GM23248 (cell line): ENCODE results near the gene C3. TPM values are rescaled to one million over a fixed set of nuclear protein-coding genes. Genes with fewer than 3 reads are reported as not detected.

Experiments
- DNase-seq: peaks from one replicate; pipeline ENCODE4 v3.0.0-alpha.2; 2015
- H2AFZ ChIP-seq: fragments of 200-600 bp; sonication (generic); 2 replicates; pipeline ENCODE4 v1.6.1; 2016; ENCODE audit warnings: antibody characterized with exemption
- H3F3A ChIP-seq: fragments of 200-600 bp; sonication (generic); 2 replicates; pipeline ENCODE4 v1.6.1; 2016; ENCODE audit warnings: mild to moderate bottlenecking, antibody characterized with exemption, mixed run types; ENCODE audit not compliant: insufficient read depth
- H3K27ac ChIP-seq: fragments of 200-600 bp; sonication (generic); 2 replicates; pipeline ENCODE4 v1.5.1; 2016; ENCODE audit warnings: mild to moderate bottlenecking
- H3K27me3 ChIP-seq: fragments of 200-600 bp; sonication (generic); replicated peaks from 2 replicates; pipeline ENCODE4 v1.6.1; 2016; ENCODE audit warnings: mild to moderate bottlenecking; ENCODE audit not compliant: insufficient read depth
- H3K36me3 ChIP-seq: fragments of 200-600 bp; sonication (generic); 2 replicates; pipeline ENCODE4 v1.6.1; 2016; ENCODE audit warnings: low read depth, mild to moderate bottlenecking
- H3K4me1 ChIP-seq: fragments of 200-600 bp; sonication (generic); 2 replicates; pipeline ENCODE4 v1.6.1; 2016; ENCODE audit warnings: mild to moderate bottlenecking; ENCODE audit not compliant: insufficient read depth
- H3K4me2 ChIP-seq: fragments of 200-600 bp; sonication (generic); one replicate; pipeline ENCODE4 v1.6.1; 2016; ENCODE audit warnings: mild to moderate bottlenecking; ENCODE audit not compliant: unreplicated experiment
- H3K4me3 ChIP-seq: fragments of 200-600 bp; sonication (generic); 2 replicates; pipeline ENCODE4 v1.5.1; 2016; ENCODE audit warnings: mild to moderate bottlenecking
- H3K79me2 ChIP-seq: fragments of 200-600 bp; sonication (generic); 2 replicates; pipeline ENCODE4 v1.6.1; 2016; ENCODE audit warnings: mild to moderate bottlenecking; ENCODE audit not compliant: insufficient read depth
- H3K9ac ChIP-seq: fragments of 200-600 bp; sonication (generic); 2 replicates; pipeline ENCODE4 v1.6.1; 2016; ENCODE audit warnings: mild to moderate bottlenecking
- H3K9me2 ChIP-seq: fragments of 200-600 bp; sonication (generic); 2 replicates; pipeline ENCODE4 v1.6.1; 2016; ENCODE audit warnings: mixed run types, mild to moderate bottlenecking, moderate library complexity; ENCODE audit not compliant: insufficient read depth
- H3K9me3 ChIP-seq: fragments of 200-600 bp; sonication (generic); one replicate; pipeline ENCODE4 v1.6.1; 2017; ENCODE audit warnings: low read depth
- H4K20me1 ChIP-seq: fragments of 200-600 bp; sonication (generic); 2 replicates; pipeline ENCODE4 v1.6.0; 2016; ENCODE audit not compliant: insufficient read depth
- EZH2 ChIP-seq: fragments of 200-600 bp; sonication (generic); IDR thresholded peaks from 2 replicates; pipeline ENCODE4 v1.6.1; 2018; ENCODE audit warnings: antibody characterized with exemption, mild to moderate bottlenecking; ENCODE audit not compliant: insufficient read depth, poor library complexity, severe bottlenecking
- EZH2phosphoT487 ChIP-seq: fragments of 200-600 bp; sonication (generic); IDR thresholded peaks from 2 replicates; pipeline ENCODE4 v1.6.1; 2018; ENCODE audit warnings: antibody characterized with exemption, moderate library complexity, mild to moderate bottlenecking, low read depth; ENCODE audit not compliant: insufficient read depth
- WGBS, 2 experiments: methylation state at CpG; one replicate each; pipeline ENCODE4 v1.1.6; 2015 to 2017; ENCODE audit warnings: low lambda C conversion rate in 2 of 2, low coverage in 1 of 2; ENCODE audit errors: missing lambda C conversion rate in 2 of 2; 5-methylcytosine and 5-hydroxymethylcytosine counted together
- in situ Hi-C: fragments of 300-500 bp; cut with MboI; formaldehyde crosslinking; loops from 2 replicates; pipeline ENCODE4 v1.15.0; 2020
- polyA plus RNA-seq: library from polyadenylated mRNA; unstranded; fragments of >200 nt; fragmentation: Nextera tagmentation; extraction: Ambion mirVana; gene quantifications from 2 replicates; pipeline ENCODE4 v1.2.1, GENCODE V29; 2016
- total RNA-seq: library from RNA; depleted of rRNA; stranded (reverse); fragments of >200 nt; shearing (Covaris generic); gene quantifications from 2 replicates; pipeline ENCODE4 v1.2.3, GENCODE V29; 2014

C3 gene
- total and polyA plus RNA-seq, 2 experiments from 2014 or later = 3.1 to 3.5 TPM

DNA sequence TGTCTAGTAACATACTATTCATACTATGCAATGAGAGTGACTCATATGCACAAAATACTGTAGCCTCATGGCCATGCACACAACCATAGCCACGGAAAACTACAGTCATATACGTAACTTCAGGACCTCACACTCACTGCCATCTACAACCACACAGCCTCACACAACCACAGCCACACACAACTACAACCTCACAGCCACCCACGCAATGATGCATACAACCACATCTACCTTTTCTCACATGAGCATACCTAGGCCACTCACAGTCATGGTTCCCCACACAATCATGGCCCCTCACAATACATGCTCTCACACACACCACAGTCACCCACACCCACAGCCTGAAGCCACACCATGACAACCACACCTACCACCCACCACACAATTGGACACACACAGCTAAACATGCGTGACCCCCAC is 41.8 kb downstream of the C3 start:
- 72 to 76% methylated on average over 4 of the region's 4 CpGs for WGBS, 2 experiments
- Histone ChIP-seq H2AFZ (no peak overlapping the region), H3K9me2 (no peaks in the 10 kb centered on the region), H3K9me3 (no peaks in the 10 kb centered on the region), H3K4me2 (no peak overlapping the region), H3K9ac (no peak overlapping the region), H3K36me3 (no peaks in the 10 kb centered on the region), H3K27ac (no peak overlapping the region), H4K20me1 (no peaks in the 10 kb centered on the region), H3K79me2 (no peaks in the 10 kb centered on the region), H3F3A (no peaks in the 10 kb centered on the region), H3K4me1 (peaks cover 13% of the 10 kb centered on the region; the same call in 1 of the 2 replicates), H3K27me3 (no peaks in the 10 kb centered on the region), H3K4me3 (no peak overlapping the region)
- TF ChIP-seq EZH2 (no peak), EZH2phosphoT487 (no peak)
- peak; percentile 78 for DNase-seq
- in situ Hi-C loops = no loop called here

DNA sequence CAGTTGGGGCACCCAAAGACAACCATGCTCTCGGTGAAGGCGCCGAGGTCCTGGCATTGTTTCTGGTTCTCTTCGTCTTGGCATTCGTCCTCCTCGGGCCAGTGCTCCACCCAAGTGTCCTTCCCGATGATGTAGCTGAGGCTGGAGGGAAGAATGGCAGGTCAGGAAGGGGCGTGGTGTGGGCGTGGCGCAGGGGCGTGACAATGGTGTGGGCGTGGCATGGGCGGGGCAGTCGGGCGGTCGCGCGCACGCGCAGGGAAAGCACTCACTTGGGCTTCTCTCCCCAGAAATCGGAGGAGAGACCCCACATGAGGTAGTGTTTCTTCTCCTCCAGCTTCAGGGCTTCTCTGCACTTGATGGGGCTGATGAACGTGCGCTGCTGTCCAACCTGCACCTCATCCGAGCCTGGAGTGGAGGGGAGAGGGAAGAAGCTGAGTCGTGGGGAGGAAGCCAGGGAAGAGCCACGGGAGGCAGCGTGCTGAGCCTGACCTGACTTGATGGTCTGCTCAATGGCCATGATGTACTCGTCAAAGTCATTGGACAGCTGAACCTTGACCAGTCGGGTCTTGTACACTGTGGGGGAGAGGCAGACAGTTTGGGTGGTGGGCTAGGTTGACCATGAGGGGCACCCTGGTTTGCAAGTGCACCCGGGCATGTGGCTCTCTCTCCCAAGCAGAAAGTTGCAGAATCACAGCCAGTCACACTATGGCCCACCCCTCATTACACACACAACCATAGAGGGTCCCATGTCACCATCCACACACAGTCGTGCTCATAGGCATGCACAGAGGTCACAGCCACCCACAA is 42.4 kb downstream of the C3 start:
- H3F3A ChIP-seq = no peaks in the 10 kb centered on the region
- TF ChIP-seq EZH2phosphoT487 (no peak), EZH2 (no peak)
- H3K9me3 ChIP-seq = no peaks in the 10 kb centered on the region
- no peak overlapping the region for H3K4me3 ChIP-seq
- no peak overlapping the region for H3K27ac ChIP-seq
- in situ Hi-C loops = no loop called here
- no peaks in the 10 kb centered on the region for H4K20me1 ChIP-seq
- H3K4me2 ChIP-seq = no peak overlapping the region
- peaks cover 13% of the 10 kb centered on the region; the same call in 1 of the 2 replicates for H3K4me1 ChIP-seq
- no peaks in the 10 kb centered on the region for H3K79me2 ChIP-seq
- no peaks in the 10 kb centered on the region for H3K36me3 ChIP-seq
- 63 to 73% methylated on average over 17 to 31 of the region's 31 CpGs for WGBS, 2 experiments
- no peaks in the 10 kb centered on the region for H3K9me2 ChIP-seq
- H3K9ac ChIP-seq = no peak overlapping the region
- DNase-seq = peak; percentile 20
- H3K27me3 ChIP-seq = no peaks in the 10 kb centered on the region
- no peak overlapping the region for H2AFZ ChIP-seq

DNA sequence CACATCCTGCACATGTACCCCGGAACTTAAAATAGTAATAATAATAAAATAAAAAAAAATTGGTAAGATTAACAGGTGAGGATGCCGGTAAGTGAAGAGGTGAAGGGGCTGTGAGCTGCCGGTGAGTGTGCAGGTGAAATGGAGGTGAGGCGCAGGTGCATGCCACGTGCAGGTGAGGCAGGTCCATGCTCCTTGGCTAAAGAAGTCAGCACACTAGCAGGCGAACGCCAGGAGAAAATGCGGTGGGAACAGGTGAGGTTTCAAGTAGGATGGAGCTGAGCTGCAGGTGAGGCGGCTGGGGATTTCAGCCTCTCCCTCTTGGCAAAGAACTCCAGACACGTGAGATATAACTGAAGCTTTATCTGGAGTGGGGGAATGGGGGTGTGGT is 43.0 kb downstream of the C3 start:
- H3K4me3 ChIP-seq = no peak overlapping the region
- peaks cover 13% of the 10 kb centered on the region; the same call in 1 of the 2 replicates for H3K4me1 ChIP-seq
- no peak overlapping the region for H3K27ac ChIP-seq
- H3K4me2 ChIP-seq = no peak overlapping the region
- no peaks in the 10 kb centered on the region for H3K36me3 ChIP-seq
- TF ChIP-seq EZH2phosphoT487 (no peak), EZH2 (no peak)
- 82 to 84% methylated on average over 10 of the region's 10 CpGs for WGBS, 2 experiments
- H3K27me3 ChIP-seq = no peaks in the 10 kb centered on the region
- no peak overlapping the region for H2AFZ ChIP-seq
- no peaks in the 10 kb centered on the region for H3K9me2 ChIP-seq
- no peak for DNase-seq
- in situ Hi-C loops = no loop called here
- H3F3A ChIP-seq = no peaks in the 10 kb centered on the region
- no peaks in the 10 kb centered on the region for H3K79me2 ChIP-seq
- no peaks in the 10 kb centered on the region for H4K20me1 ChIP-seq
- H3K9ac ChIP-seq = no peak overlapping the region
- no peaks in the 10 kb centered on the region for H3K9me3 ChIP-seq

DNA sequence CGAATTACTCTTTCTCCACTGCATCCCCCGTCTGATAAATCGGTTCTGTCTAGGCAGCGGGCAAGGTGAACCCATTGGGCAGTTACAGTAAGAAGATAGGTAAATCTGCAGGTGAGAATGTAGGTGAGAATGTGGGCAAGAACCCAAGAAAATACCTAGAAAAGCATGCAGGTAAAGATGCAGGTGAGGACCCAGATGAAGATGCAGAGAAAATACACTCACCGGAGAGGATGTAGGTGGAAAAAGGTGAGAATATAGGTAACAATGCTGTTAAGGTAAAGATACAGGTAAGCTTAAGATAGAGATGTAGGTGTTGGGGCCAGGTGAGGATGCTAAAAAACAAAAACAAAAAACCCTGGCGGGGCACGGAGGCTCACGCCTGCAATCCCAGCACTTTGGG is 44.2 kb downstream of the C3 start:
- Histone ChIP-seq H3F3A (no peaks in the 10 kb centered on the region), H2AFZ (no peak overlapping the region), H3K79me2 (no peaks in the 10 kb centered on the region), H3K9ac (no peak overlapping the region), H3K4me1 (peaks cover 13% of the 10 kb centered on the region; the same call in 1 of the 2 replicates), H3K4me3 (no peak overlapping the region), H3K4me2 (no peak overlapping the region), H3K27me3 (no peaks in the 10 kb centered on the region), H4K20me1 (no peaks in the 10 kb centered on the region), H3K9me2 (no peaks in the 10 kb centered on the region), H3K9me3 (no peaks in the 10 kb centered on the region), H3K36me3 (no peaks in the 10 kb centered on the region), H3K27ac (no peak overlapping the region)
- in situ Hi-C loops = no loop called here
- no peak for DNase-seq
- WGBS, 2 experiments = 90 to 91% methylated on average over 8 of the region's 8 CpGs
- TF ChIP-seq EZH2phosphoT487 = no peak
- TF ChIP-seq EZH2 = no peak
